DND-41 (cell line): ENCODE measurements around the gene BCL7A.
A peak's percentile ranks its signal among the peaks of the same experiment; 100 is the strongest.

ENCODE experiments used
- ATAC-seq: fragments of 200-7000 bp; cut with Tn5 transposase; 3 replicates; pipeline ENCODE4 v1.9.1; 2021; ENCODE audit warnings: low read depth; ENCODE audit not compliant: insufficient read depth
- DNase-seq: peaks from one replicate; pipeline ENCODE4 v3.0.0-alpha.2; 2020
- H2AFZ ChIP-seq: 2 replicates; pipeline ENCODE4 v1.6.0; 2012; ENCODE audit warnings: low read depth, low read length
- H3K27ac ChIP-seq: 2 replicates; pipeline ENCODE4 v1.5.1; 2012; ENCODE audit warnings: low read length, inconsistent platforms
- H3K27me3 ChIP-seq: fragments of 200-600 bp; sonication (generic); 2 replicates; pipeline ENCODE4 v1.6.0; 2012; ENCODE audit warnings: low read length, mild to moderate bottlenecking, inconsistent platforms; ENCODE audit not compliant: insufficient read depth, poor library complexity
- H3K36me3 ChIP-seq: 2 replicates; pipeline ENCODE4 v1.5.1; 2012; ENCODE audit warnings: low read length, inconsistent platforms; ENCODE audit not compliant: insufficient read depth
- H3K4me1 ChIP-seq: 2 replicates; pipeline ENCODE4 v1.5.1; 2012; ENCODE audit warnings: mild to moderate bottlenecking, low read length; ENCODE audit not compliant: insufficient read depth
- H3K4me2 ChIP-seq: 2 replicates; pipeline ENCODE4 v1.6.0; 2012; ENCODE audit warnings: mild to moderate bottlenecking, moderate library complexity, low read length, inconsistent platforms; ENCODE audit not compliant: insufficient read depth
- H3K4me3 ChIP-seq, 2 experiments: fragments of 200-600 bp in 1 of 2; shearing (Covaris generic) in 1 of 2; 2 replicates each; pipeline ENCODE4 v1.5.1; 2012 to 2016; ENCODE audit warnings: inconsistent platforms in 2 of 2, low read length in 2 of 2, mild to moderate bottlenecking in 2 of 2, low read depth in 1 of 2, moderate library complexity in 1 of 2
- H3K79me2 ChIP-seq: 2 replicates; pipeline ENCODE4 v1.6.0; 2012; ENCODE audit warnings: low read length, inconsistent platforms; ENCODE audit not compliant: insufficient read depth
- H3K9ac ChIP-seq: 2 replicates; pipeline ENCODE4 v1.6.0; 2012; ENCODE audit warnings: low read depth, mild to moderate bottlenecking, inconsistent platforms, low read length, moderate library complexity
- H3K9me3 ChIP-seq: 2 replicates; pipeline ENCODE4 v1.5.1; 2012; ENCODE audit warnings: low read length, moderate library complexity, mild to moderate bottlenecking, inconsistent platforms; ENCODE audit not compliant: insufficient read depth, severe bottlenecking
- H4K20me1 ChIP-seq: 2 replicates; pipeline ENCODE4 v1.6.0; 2012; ENCODE audit warnings: low read length; ENCODE audit not compliant: insufficient read depth
- CTCF ChIP-seq: IDR thresholded peaks from 2 replicates; pipeline ENCODE4 v1.5.1; 2012; ENCODE audit warnings: borderline replicate concordance, low read length, moderate library complexity, mild to moderate bottlenecking; ENCODE audit not compliant: poor library complexity, severe bottlenecking; ENCODE audit errors: extremely low read depth
- EZH2 ChIP-seq: IDR thresholded peaks from 3 replicates; pipeline ENCODE4 v1.6.1; 2012; ENCODE audit warnings: borderline replicate concordance, low read depth, mild to moderate bottlenecking, moderate library complexity, low read length, inconsistent platforms; ENCODE audit not compliant: severe bottlenecking

The BCL7A gene

GRCh38 chr12:122024132-122024785 is 2.6 kb downstream of the BCL7A start:
- no peak for DNase-seq

GRCh38 chr12:122026706-122027333 is 5.1 kb downstream of the BCL7A start:
- peaks cover 99% of the 10 kb centered on the region for H3K79me2 ChIP-seq
- ATAC-seq (no peak), DNase-seq (no peak)
- TF ChIP-seq CTCF, result no peak
- TF ChIP-seq EZH2, result no peak
- peaks cover 72% of the 10 kb centered on the region for H4K20me1 ChIP-seq
- H3K36me3 ChIP-seq, result peaks cover 35% of the 10 kb centered on the region
- H3K4me3 ChIP-seq, result 0 out of 4 replicates have a peak overlapping the region, but pooled peaks of 1 of the 2 experiments have one; percentile 12
- H3K27ac ChIP-seq, result peak overlapping the region; percentile 29
- H3K4me2 ChIP-seq, result peak overlapping the region; percentile 15
- H3K9ac ChIP-seq, result no peak overlapping the region
- H3K4me1 ChIP-seq, result peaks cover 43% of the 10 kb centered on the region
- H2AFZ ChIP-seq, result no peak overlapping the region
- no peaks in the 10 kb centered on the region for H3K27me3 ChIP-seq
- H3K9me3 ChIP-seq, result no peaks in the 10 kb centered on the region

More at GRCh38 chr12:122024132-122024785, 2.6 kb downstream of the BCL7A start:
- Histone ChIP-seq H2AFZ (no peak overlapping the region), H3K4me1 (peaks cover 64% of the 10 kb centered on the region), H3K27me3 (no peaks in the 10 kb centered on the region), H3K9ac (peak overlapping the region; percentile 95), H3K36me3 (peaks cover 12% of the 10 kb centered on the region; the same call in 1 of the 2 replicates), H3K4me2 (peak overlapping the region; percentile 96), H3K79me2 (peaks cover 97% of the 10 kb centered on the region), H4K20me1 (peaks cover 46% of the 10 kb centered on the region), H3K9me3 (no peaks in the 10 kb centered on the region), H3K4me3 (peak overlapping the region; percentile 81 to 83; a peak in 3 of 4 replicates), H3K27ac (peak overlapping the region; percentile 88)
- no peak for TF ChIP-seq CTCF
- TF ChIP-seq EZH2, result no peak
- ATAC-seq, result no peak

GRCh38 chr12:122028165-122028904 is 6.7 kb downstream of the BCL7A start:
- H3K9me3 ChIP-seq, result no peaks in the 10 kb centered on the region
- no peaks in the 10 kb centered on the region for H3K27me3 ChIP-seq
- peaks cover 39% of the 10 kb centered on the region for H3K4me1 ChIP-seq
- H3K9ac ChIP-seq, result peak overlapping the region; percentile 4; the same call in 1 of the 2 replicates
- no peak overlapping the region for H2AFZ ChIP-seq
- peaks cover 47% of the 10 kb centered on the region for H3K36me3 ChIP-seq
- peak overlapping the region; percentile 27 for H3K27ac ChIP-seq
- H3K79me2 ChIP-seq, result peaks cover 100% of the 10 kb centered on the region
- H3K4me2 ChIP-seq, result peak overlapping the region; percentile 7; the same call in 1 of the 2 replicates
- no peak overlapping the region for H3K4me3 ChIP-seq
- DNase-seq (no peak), ATAC-seq (no peak)
- H4K20me1 ChIP-seq, result peaks cover 80% of the 10 kb centered on the region
- TF ChIP-seq CTCF, result no peak
- TF ChIP-seq EZH2, result no peak
